Peyer's patch (tissue), 4 donors: ENCODE results near the gene EPHA5. TPM values are rescaled to one million over a fixed set of nuclear protein-coding genes. Genes with fewer than 3 reads are reported as not detected.

Source experiments
- DNase-seq, 3 donors: peaks; one replicate each; pipeline ENCODE4 v3.0.0-alpha.2; 2017 to 2019
- H3K27ac ChIP-seq, 4 donors: fragments of 200-600 bp; sonication (generic); one replicate each; pipeline ENCODE4 v1.5.1; 2016 to 2019
- H3K27me3 ChIP-seq, 2 donors: fragments of 200-600 bp; sonication (generic); one replicate each; pipeline ENCODE4 v1.5.1; 2019
- H3K36me3 ChIP-seq, 3 donors: fragments of 200-600 bp; sonication (generic); one replicate each; pipeline ENCODE4 v1.5.1; 2016 to 2019
- H3K4me1 ChIP-seq, 4 donors: fragments of 200-600 bp; sonication (generic); one replicate each; pipeline ENCODE4 v1.5.1; 2016 to 2019
- H3K4me3 ChIP-seq, 4 donors: fragments of 200-600 bp; sonication (generic); 1 replicate in 3 of 4; 2 replicates in 1 of 4; pipeline ENCODE4 v1.5.1; 2016 to 2019; ENCODE audit warnings: mild to moderate bottlenecking in 1 of 4
- H3K9me3 ChIP-seq, 4 donors: fragments of 200-600 bp; sonication (generic); one replicate each; pipeline ENCODE4 v1.5.1; 2016 to 2019; ENCODE audit warnings: mild to moderate bottlenecking in 1 of 4
- CTCF ChIP-seq, 6 experiments: fragments of 450-650 bp in 4 of 6; fragments of 200-600 bp in 2 of 6; sonication (generic) in 1 of 6; IDR thresholded peaks; one replicate each; pipeline ENCODE4 v1.5.1; 2017 to 2019; ENCODE audit warnings: antibody characterized with exemption in 6 of 6, mild to moderate bottlenecking in 3 of 6, moderate library complexity in 1 of 6
- POLR2A ChIP-seq, 2 donors: fragments of 450-650 bp; IDR thresholded peaks; one replicate each; pipeline ENCODE4 v1.5.1; 2017; ENCODE audit warnings: antibody characterized with exemption in 2 of 2, mild to moderate bottlenecking in 2 of 2, moderate library complexity in 2 of 2
- total RNA-seq, 4 donors: library from RNA; depleted of rRNA; stranded (reverse); fragments of >200 nt; gene quantifications; one replicate each; pipeline ENCODE4 v1.1.0, GENCODE V29; 2016

The EPHA5 gene
- total RNA-seq, 4 donors from 2014 or later, result 0.09 TPM; not detected in 3

- Histone ChIP-seq H3K4me1 (no peaks in the 10 kb centered on the region), H3K9me3 (no peaks in the 10 kb centered on the region), H3K27me3 (no peaks in the 10 kb centered on the region), H3K4me3 (no peak overlapping the region), H3K27ac (no peak overlapping the region), H3K36me3 (no peaks in the 10 kb centered on the region)
- DNase-seq, result no peak
- no peak for TF ChIP-seq CTCF (IDR thresholded peaks at IDR 0.05)
- TF ChIP-seq POLR2A (IDR thresholded peaks at IDR 0.05), result no peak
These were observed 154.6 kb downstream of the EPHA5 start for GRCh38 chr4:65515646-65516045.

- DNase-seq, result no peak
- H3K9me3 ChIP-seq, result no peaks in the 10 kb centered on the region
- H3K4me3 ChIP-seq, result no peak overlapping the region
- H3K27me3 ChIP-seq, result no peaks in the 10 kb centered on the region
- no peaks in the 10 kb centered on the region for H3K36me3 ChIP-seq
- H3K27ac ChIP-seq, result no peak overlapping the region
- TF ChIP-seq POLR2A (IDR thresholded peaks at IDR 0.05), result no peak
- TF ChIP-seq CTCF (IDR thresholded peaks at IDR 0.05), result no peak
- H3K4me1 ChIP-seq, result no peaks in the 10 kb centered on the region
These were observed 159.3 kb downstream of the EPHA5 start for GRCh38 chr4:65510976-65511375.

- no peak overlapping the region for H3K27ac ChIP-seq
- H3K4me3 ChIP-seq, result no peak overlapping the region
- TF ChIP-seq POLR2A (IDR thresholded peaks at IDR 0.05) (no peak), CTCF (IDR thresholded peaks at IDR 0.05) (no peak)
- H3K27me3 ChIP-seq, result no peaks in the 10 kb centered on the region
- no peaks in the 10 kb centered on the region for H3K36me3 ChIP-seq
- H3K4me1 ChIP-seq, result no peaks in the 10 kb centered on the region
- no peaks in the 10 kb centered on the region for H3K9me3 ChIP-seq
- no peak for DNase-seq
These were observed 162.1 kb downstream of the EPHA5 start for GRCh38 chr4:65508168-65508567.

DNA sequence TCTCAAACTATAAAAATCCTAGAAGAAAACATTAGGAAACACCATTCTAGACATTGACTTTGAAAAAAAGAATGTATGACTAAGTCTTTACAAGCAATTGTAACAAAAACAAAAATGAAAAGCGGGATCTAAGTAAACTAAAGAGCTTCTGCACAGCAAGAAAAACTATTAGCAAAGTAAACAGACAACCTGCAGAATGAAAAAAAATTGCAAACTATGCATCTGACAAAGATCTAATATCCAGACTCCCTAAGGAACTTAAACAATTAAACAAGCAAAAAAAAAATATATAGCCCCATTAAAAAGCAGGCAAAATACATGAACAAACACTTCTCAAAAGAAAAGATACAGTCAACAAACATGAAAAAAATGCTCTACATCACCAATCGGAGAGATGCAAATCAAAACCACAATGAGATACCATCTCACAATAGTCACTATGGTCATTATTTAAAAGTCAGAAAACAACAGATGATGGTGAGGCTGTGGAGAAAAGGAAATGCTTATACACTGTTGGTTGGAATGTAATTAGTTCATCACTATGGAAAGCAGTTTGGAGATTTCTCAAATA lies 168.1 kb downstream of the EPHA5 start:
- Histone ChIP-seq H3K27me3 (no peaks in the 10 kb centered on the region), H3K4me3 (no peak overlapping the region), H3K9me3 (no peaks in the 10 kb centered on the region), H3K36me3 (no peaks in the 10 kb centered on the region), H3K4me1 (no peaks in the 10 kb centered on the region), H3K27ac (no peak overlapping the region)
- DNase-seq, result no peak
- no peak for TF ChIP-seq POLR2A (IDR thresholded peaks at IDR 0.05)
- no peak for TF ChIP-seq CTCF (IDR thresholded peaks at IDR 0.05)

DNA sequence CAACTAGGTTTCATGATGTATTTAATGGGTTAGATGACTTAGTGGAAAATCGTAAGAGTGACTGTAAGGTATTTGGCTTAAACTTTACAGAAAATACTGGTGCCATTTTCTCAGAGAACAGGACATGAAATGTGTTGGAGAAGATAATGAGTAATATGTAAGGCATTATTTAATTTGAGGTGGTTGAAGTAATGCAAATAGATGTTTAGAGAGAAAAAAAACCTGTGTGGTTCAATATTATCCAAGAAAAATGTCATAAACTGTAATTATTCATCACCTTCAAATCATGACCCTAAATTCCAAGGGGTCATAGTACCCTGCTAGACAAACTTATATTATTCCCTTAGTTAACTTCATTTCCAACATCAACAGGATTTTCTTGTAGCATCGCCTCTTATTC lies 171.7 kb downstream of the EPHA5 start:
- DNase-seq, result no peak
- Histone ChIP-seq H3K9me3 (no peaks in the 10 kb centered on the region), H3K36me3 (no peaks in the 10 kb centered on the region), H3K4me3 (no peak overlapping the region), H3K27me3 (no peaks in the 10 kb centered on the region), H3K4me1 (no peaks in the 10 kb centered on the region), H3K27ac (no peak overlapping the region)
- TF ChIP-seq POLR2A (IDR thresholded peaks at IDR 0.05), result no peak
- no peak for TF ChIP-seq CTCF (IDR thresholded peaks at IDR 0.05)

GRCh38 chr4:65495439-65495838 lies 174.8 kb downstream of the EPHA5 start:
- Histone ChIP-seq H3K9me3 (no peaks in the 10 kb centered on the region), H3K27me3 (no peaks in the 10 kb centered on the region), H3K36me3 (no peaks in the 10 kb centered on the region), H3K4me1 (no peaks in the 10 kb centered on the region), H3K27ac (no peak overlapping the region), H3K4me3 (no peak overlapping the region)
- TF ChIP-seq CTCF (IDR thresholded peaks at IDR 0.05), result no peak
- TF ChIP-seq POLR2A (IDR thresholded peaks at IDR 0.05), result no peak
- no peak for DNase-seq
